ENCODE measurements around the gene PRKD2. TPM values are rescaled to one million over a fixed set of nuclear protein-coding genes. Genes with fewer than 3 reads are reported as not detected.

PRKD2 gene
- total RNA-seq, 1 donor from 2014 or later, result 58.9 TPM

- H3K4me3 ChIP-seq, result no peak overlapping the region
- no peak overlapping the region for H3K27ac ChIP-seq
- no peak for DNase-seq
- TF ChIP-seq CTCF (IDR thresholded peaks at IDR 0.05), result no peak
- no peaks in the 10 kb centered on the region for H3K27me3 ChIP-seq
- no peaks in the 10 kb centered on the region for H3K4me1 ChIP-seq
- no peaks in the 10 kb centered on the region for H3K9me3 ChIP-seq
- intact Hi-C loops (cut with DNase I), result loop anchor here (5.0 kb wide), 1 partner anchor 64 kb away; no protein-coding TSS in a partner anchor
- ATAC-seq, result no peak
- peaks cover 34% of the 10 kb centered on the region for H3K36me3 ChIP-seq
Observed at GRCh38 chr19:46670813-46671212, 46.1 kb downstream of the PRKD2 start.

- DNase-seq (no peak), ATAC-seq (no peak)
- Histone ChIP-seq H3K27ac (no peak overlapping the region), H3K36me3 (peaks cover 12% of the 10 kb centered on the region), H3K27me3 (no peaks in the 10 kb centered on the region), H3K4me3 (no peak overlapping the region), H3K9me3 (no peaks in the 10 kb centered on the region), H3K4me1 (no peaks in the 10 kb centered on the region)
- no peak for TF ChIP-seq CTCF (IDR thresholded peaks at IDR 0.05)
- intact Hi-C loops (cut with DNase I), result no loop called here
Observed at GRCh38 chr19:46668662-46669061, 48.3 kb downstream of the PRKD2 start.

GRCh38 chr19:46665072-46665471 lies 51.8 kb downstream of the PRKD2 start:
- Histone ChIP-seq H3K27me3 (peaks cover 7% of the 10 kb centered on the region), H3K9me3 (no peaks in the 10 kb centered on the region), H3K4me1 (peaks cover 13% of the 10 kb centered on the region), H3K36me3 (no peaks in the 10 kb centered on the region), H3K4me3 (no peak overlapping the region), H3K27ac (no peak overlapping the region)
- TF ChIP-seq CTCF (IDR thresholded peaks at IDR 0.05), result no peak
- no peak for DNase-seq
- no peak for ATAC-seq
- intact Hi-C loops (cut with DNase I), result no loop called here

DNA sequence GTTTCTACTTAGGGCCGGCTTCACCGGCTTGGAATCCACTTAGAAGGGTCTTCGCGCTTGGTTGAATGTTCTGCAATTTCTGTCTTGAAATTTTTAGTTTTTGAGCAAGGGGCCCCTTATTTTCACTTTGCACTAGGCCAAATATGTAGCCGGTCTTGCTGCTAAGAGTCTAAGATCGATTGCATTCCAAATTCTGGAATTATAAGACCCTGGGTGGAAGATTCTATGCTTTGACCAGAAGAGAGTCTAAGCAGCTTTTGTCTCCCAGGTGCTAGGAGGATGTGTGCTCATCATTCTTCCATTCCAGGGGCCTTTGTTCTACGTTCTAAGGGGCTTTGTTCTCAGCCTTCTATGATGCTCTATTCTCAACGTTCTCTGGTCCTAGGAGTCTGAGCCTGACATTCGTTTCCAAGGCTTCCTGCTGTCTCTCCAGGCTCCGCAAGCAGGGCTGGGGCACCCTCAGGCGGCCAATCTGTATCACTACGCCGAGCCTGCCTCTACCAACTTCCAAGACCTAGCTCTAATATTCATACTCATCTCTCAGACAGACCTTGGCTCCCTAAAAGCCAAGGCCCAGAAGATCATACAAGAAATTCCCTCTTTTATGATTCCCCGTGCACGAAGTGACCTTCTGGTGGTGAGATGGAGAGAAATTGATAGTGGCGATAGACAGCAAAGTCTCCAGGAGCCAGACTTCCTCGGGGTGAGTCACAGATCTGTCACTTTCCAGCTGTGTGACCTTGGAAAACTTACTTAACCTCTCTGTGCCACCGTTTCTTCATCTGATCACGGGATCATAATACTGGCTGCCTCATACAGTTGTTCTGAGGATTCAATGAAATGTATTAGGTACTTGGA lies 55.0 kb downstream of the PRKD2 start:
- DNase-seq, result peak; percentile 90
- peaks cover 30% of the 10 kb centered on the region for H3K27me3 ChIP-seq
- H3K36me3 ChIP-seq, result no peaks in the 10 kb centered on the region
- intact Hi-C loops (cut with DNase I), result loop anchor here (5.0 kb wide), 1 partner anchor 50 kb away; no protein-coding TSS in a partner anchor
- TF ChIP-seq CTCF (IDR thresholded peaks at IDR 0.05), result peak; percentile 90
- peak; percentile 78 for ATAC-seq
- no peaks in the 10 kb centered on the region for H3K9me3 ChIP-seq
- H3K4me1 ChIP-seq, result peaks cover 21% of the 10 kb centered on the region
- H3K4me3 ChIP-seq, result peak overlapping the region; percentile 48
- H3K27ac ChIP-seq, result peak overlapping the region; percentile 44

DNA sequence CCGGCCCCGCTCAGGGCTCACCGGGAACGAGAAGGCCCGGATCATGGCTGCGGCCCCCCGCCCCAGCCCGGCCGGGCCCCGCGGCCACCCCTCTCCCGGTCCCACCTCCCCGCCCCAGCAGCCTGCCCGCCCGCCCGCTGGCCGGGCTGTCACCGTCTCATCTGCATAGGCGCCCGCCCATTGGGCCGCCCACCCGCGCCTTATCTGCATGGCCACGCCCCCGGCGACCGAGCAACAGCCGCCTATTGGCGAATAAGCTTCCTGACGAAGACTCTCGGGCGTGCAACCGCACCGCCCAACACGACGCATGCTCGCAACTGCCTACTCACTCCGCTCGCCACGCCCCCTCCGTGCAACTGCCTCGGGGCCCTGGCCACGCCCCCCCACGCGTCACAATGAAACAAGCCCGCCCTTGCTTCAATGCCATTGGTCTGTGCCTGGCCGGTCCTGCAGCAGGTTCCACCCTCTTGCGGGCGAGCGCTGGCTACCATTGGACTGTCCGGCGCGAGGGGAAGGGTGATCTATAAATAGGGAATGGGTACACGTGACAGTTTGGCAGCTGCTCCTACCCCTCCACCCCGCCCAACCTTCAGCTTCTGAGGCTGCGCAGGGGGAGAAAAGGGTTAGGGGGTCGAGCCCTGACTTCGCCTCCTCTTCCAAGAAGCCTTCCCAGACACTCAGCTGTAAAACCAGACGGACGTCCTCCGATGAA lies 55.7 kb downstream of the PRKD2 start, which contains the start of gene DACT3:
DACT3 (minus strand) TSS at position 163 of the 712 bp plus-strand sequence; CDS start at position 45, 118 bp downstream.
- no peak for TF ChIP-seq CTCF (IDR thresholded peaks at IDR 0.05)
- Histone ChIP-seq H3K4me1 (peaks cover 21% of the 10 kb centered on the region), H3K27me3 (peaks cover 30% of the 10 kb centered on the region), H3K36me3 (no peaks in the 10 kb centered on the region), H3K4me3 (peak within 1 kb of the TSS; percentile 57), H3K9me3 (no peaks in the 10 kb centered on the region), H3K27ac (peak within 1 kb of the TSS; percentile 56)
- intact Hi-C loops (cut with DNase I), result loop anchor here (5.0 kb wide), 1 partner anchor 49 kb away; no protein-coding TSS in a partner anchor
- DNase-seq, result peak; percentile 100
- ATAC-seq, result peak; percentile 97

All from upper lobe of right lung (tissue), 1 donor.